ENCODE results near the gene NKAIN2.

Gene NKAIN2

GRCh38 chr6:123802351-123802696 lies 1.3 kb upstream of the NKAIN2 start:
- peaks cover 4% of the 10 kb centered on the region; the same call in 1 of the 2 replicates for H3K4me1 ChIP-seq (ENCODE audit: control insufficient read depth, insufficient read depth, low read length)
- POLR2A ChIA-PET = interaction anchor here (1.1 to 1.5 kb wide), 4 partner anchors 11 to 162 kb away, joined by 3 to 4 read pairs (median 3); no protein-coding TSS in a partner anchor
- no peaks in the 10 kb centered on the region for H3K36me3 ChIP-seq (ENCODE audit: control insufficient read depth in 2 of 2, insufficient read depth in 1 of 2, low read length in 2 of 2)
- no peak overlapping the region for H3K4me3 ChIP-seq (ENCODE audit: low read depth, low read length)
- CTCF ChIA-PET = interaction anchor here (0.6 to 2.8 kb wide), 55 partner anchors 9 to 1052 kb away, joined by 3 to 32 read pairs (median 4); no protein-coding TSS in a partner anchor
- TF ChIP-seq ZNF561 (tag by site-specific recombination; IDR thresholded peaks at IDR 0.05; ENCODE audit: borderline replicate concordance) (no peak), ZNF707 (tag by site-specific recombination; IDR thresholded peaks at IDR 0.05) (no peak), PRDM1 (tag by site-specific recombination; IDR thresholded peaks at IDR 0.05) (peak; percentile 38; the same call in 1 of the 2 replicates), TCF7L2 (IDR thresholded peaks at IDR 0.05; ENCODE audit: borderline replicate concordance, low read depth, low read length) (no peak), ZNF121 (tag by site-specific recombination; IDR thresholded peaks at IDR 0.05) (no peak), ZNF513 (tag by site-specific recombination; IDR thresholded peaks at IDR 0.05) (no peak)
- H3K9me3 ChIP-seq (ENCODE audit: control insufficient read depth, insufficient read depth, low read depth, low read length) = no peaks in the 10 kb centered on the region
- H3K27ac ChIP-seq (ENCODE audit: extremely low read depth, low read depth, low read length) = no peak overlapping the region; the same call in 1 of the 2 replicates

DNA sequence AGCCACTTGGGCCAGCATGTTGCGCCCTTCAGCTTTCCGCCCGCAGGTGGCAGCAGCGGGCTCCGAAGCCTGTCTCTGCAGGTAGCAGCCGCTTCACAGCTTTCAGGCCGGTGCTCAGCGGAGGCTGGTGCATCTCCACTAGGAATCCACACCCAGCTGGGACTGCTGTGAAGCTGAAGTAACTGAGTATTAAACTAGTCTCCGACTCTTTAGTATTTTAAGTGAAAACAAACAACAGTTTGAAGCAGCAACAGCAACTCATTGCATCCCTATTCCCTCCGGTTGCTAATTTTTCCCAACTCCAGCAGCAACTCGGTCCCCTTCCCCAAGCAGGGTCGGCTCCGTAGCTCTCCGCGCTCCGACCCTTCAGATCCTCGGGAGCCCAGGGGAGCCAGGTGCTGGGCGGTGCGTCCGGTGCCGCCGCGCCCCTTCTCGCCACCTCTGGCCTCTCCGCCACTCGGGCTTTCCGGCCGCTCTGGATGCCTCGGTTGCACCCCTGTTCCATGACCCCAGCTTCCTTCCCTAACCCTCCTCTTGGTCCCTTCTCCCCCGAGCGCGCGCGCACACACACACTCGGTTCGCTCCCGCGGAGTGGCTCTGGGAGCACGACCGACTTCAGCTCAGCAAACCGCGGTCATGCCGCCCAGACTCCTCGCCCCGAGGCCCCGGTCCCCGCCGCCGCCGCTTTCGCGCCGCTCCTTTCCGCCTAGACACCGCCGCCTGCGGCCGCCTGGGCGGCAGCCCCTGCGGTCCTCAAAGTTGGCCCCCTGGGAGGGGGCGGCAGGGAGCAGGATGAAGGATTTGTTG lies 765 bp upstream of the NKAIN2 start:
- no peaks in the 10 kb centered on the region for H3K9me3 ChIP-seq (ENCODE audit: control insufficient read depth, insufficient read depth, low read depth, low read length)
- H3K4me3 ChIP-seq (ENCODE audit: low read depth, low read length) = peak overlapping the region; percentile 69
- H3K4me1 ChIP-seq (ENCODE audit: control insufficient read depth, insufficient read depth, low read length) = peaks cover 5% of the 10 kb centered on the region; the same call in 1 of the 2 replicates
- POLR2A ChIA-PET = interaction anchor here (1.1 to 1.5 kb wide), 4 partner anchors 12 to 161 kb away, joined by 3 to 4 read pairs (median 3); no protein-coding TSS in a partner anchor
- H3K27ac ChIP-seq (ENCODE audit: extremely low read depth, low read depth, low read length) = peak overlapping the region; percentile 97
- no peaks in the 10 kb centered on the region for H3K36me3 ChIP-seq (ENCODE audit: control insufficient read depth in 2 of 2, insufficient read depth in 1 of 2, low read length in 2 of 2)
- CTCF ChIA-PET = interaction anchor here (0.6 to 2.8 kb wide), 56 partner anchors 8 to 1051 kb away, joined by 3 to 32 read pairs (median 4); no protein-coding TSS in a partner anchor
- TF ChIP-seq ATF2 (tag by site-specific recombination; IDR thresholded peaks at IDR 0.05; ENCODE audit: low read depth) = no peak
- TF ChIP-seq ZNF138 (tag by site-specific recombination; IDR thresholded peaks at IDR 0.05; ENCODE audit: borderline replicate concordance) = no peak
- no peak for TF ChIP-seq GFI1B (tag by site-specific recombination; IDR thresholded peaks at IDR 0.05)
- no peak for TF ChIP-seq ZNF37A (tag by site-specific recombination; IDR thresholded peaks at IDR 0.05)
- TF ChIP-seq TRIM28 (IDR thresholded peaks at IDR 0.05; ENCODE audit: borderline replicate concordance, low read length) = 0 out of 2 replicates have a peak, but pooled peaks have one; percentile 83
- no peak for TF ChIP-seq OVOL3 (tag by site-specific recombination; IDR thresholded peaks at IDR 0.05)
- TF ChIP-seq ZNF48 (tag by site-specific recombination; IDR thresholded peaks at IDR 0.05) = no peak
- peak; percentile 49; the same call in 1 of the 2 replicates for TF ChIP-seq KLF10 (tag by site-specific recombination; IDR thresholded peaks at IDR 0.05)
- TF ChIP-seq, protein P1, sequence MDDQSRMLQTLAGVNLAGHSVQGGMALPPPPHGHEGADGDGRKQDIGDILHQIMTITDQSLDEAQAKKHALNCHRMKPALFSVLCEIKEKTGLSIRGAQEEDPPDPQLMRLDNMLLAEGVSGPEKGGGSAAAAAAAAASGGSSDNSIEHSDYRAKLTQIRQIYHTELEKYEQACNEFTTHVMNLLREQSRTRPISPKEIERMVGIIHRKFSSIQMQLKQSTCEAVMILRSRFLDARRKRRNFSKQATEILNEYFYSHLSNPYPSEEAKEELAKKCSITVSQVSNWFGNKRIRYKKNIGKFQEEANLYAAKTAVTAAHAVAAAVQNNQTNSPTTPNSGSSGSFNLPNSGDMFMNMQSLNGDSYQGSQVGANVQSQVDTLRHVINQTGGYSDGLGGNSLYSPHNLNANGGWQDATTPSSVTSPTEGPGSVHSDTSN (CRISPR knock-in tag; IDR thresholded peaks at IDR 0.05) = peak; percentile 13; the same call in 1 of the 2 replicates
- no peak for TF ChIP-seq ZNF221 (tag by site-specific recombination; IDR thresholded peaks at IDR 0.05; ENCODE audit: borderline replicate concordance)
- no peak for TF ChIP-seq MEIS1 (CRISPR knock-in tag; IDR thresholded peaks at IDR 0.05; ENCODE audit: borderline replicate concordance)
- no peak for TF ChIP-seq ZNF571 (tag by site-specific recombination; IDR thresholded peaks at IDR 0.05)
- TF ChIP-seq ZNF292 (tag by site-specific recombination; IDR thresholded peaks at IDR 0.05; ENCODE audit: borderline replicate concordance, low read depth) = no peak
- TF ChIP-seq, protein P2, sequence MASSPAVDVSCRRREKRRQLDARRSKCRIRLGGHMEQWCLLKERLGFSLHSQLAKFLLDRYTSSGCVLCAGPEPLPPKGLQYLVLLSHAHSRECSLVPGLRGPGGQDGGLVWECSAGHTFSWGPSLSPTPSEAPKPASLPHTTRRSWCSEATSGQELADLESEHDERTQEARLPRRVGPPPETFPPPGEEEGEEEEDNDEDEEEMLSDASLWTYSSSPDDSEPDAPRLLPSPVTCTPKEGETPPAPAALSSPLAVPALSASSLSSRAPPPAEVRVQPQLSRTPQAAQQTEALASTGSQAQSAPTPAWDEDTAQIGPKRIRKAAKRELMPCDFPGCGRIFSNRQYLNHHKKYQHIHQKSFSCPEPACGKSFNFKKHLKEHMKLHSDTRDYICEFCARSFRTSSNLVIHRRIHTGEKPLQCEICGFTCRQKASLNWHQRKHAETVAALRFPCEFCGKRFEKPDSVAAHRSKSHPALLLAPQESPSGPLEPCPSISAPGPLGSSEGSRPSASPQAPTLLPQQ (tag by site-specific recombination; IDR thresholded peaks at IDR 0.05) = peak; percentile 60; the same call in 1 of the 2 replicates
- peak; percentile 82 for TF ChIP-seq ZNF561 (tag by site-specific recombination; IDR thresholded peaks at IDR 0.05; ENCODE audit: borderline replicate concordance)
- TF ChIP-seq ZNF776 (tag by site-specific recombination; IDR thresholded peaks at IDR 0.05; ENCODE audit: borderline replicate concordance) = no peak
- peak; percentile 61; the same call in 1 of the 2 replicates for TF ChIP-seq GLIS2 (tag by site-specific recombination; IDR thresholded peaks at IDR 0.05)
- TF ChIP-seq RBAK (tag by site-specific recombination; IDR thresholded peaks at IDR 0.05) = no peak
- TF ChIP-seq ZNF513 (tag by site-specific recombination; IDR thresholded peaks at IDR 0.05) = peak; percentile 49; the same call in 1 of the 2 replicates
- TF ChIP-seq MZF1 (tag by site-specific recombination; IDR thresholded peaks at IDR 0.05; ENCODE audit: borderline replicate concordance) = peak; percentile 97
- no peak for TF ChIP-seq ZNF19 (tag by site-specific recombination; IDR thresholded peaks at IDR 0.05; ENCODE audit: low read depth)
- peak; percentile 51; the same call in 1 of the 2 replicates for TF ChIP-seq ZNF501 (tag by site-specific recombination; IDR thresholded peaks at IDR 0.05)
